Endothelial cell of umbilical vein (primary cell): Measurements from ENCODE around the gene CAMK2G. TPM values are rescaled to one million over a fixed set of nuclear protein-coding genes. Genes with fewer than 3 reads are reported as not detected.

Experiments
- BruUV-seq: library from RNA; stranded (reverse); fragments of 400-500 nt; replicated peaks from 2 replicates; lab custom pipeline; 2021; lab: Mats Ljungman, UMichigan
- CTCF ChIA-PET: fragments of 300-600, 350-600 bp; sonication (Branson Sonifier 250); formaldehyde crosslinking; loops from one replicate; lab custom pipeline; 2021; ENCODE audit warnings: antibody characterized with exemption, inconsistent platforms; lab: Charles Lee
- POLR2A ChIA-PET: fragments of 300-600, 350-600 bp; sonication (Branson Sonifier 250); formaldehyde crosslinking; loops from one replicate; lab custom pipeline; 2021; ENCODE audit warnings: antibody characterized with exemption, inconsistent platforms; lab: Charles Lee
- DNase-seq: peaks from one replicate; pipeline ENCODE4 v3.0.0-alpha.2; 2011; ENCODE audit warnings: low read depth, low spot score
- FAIRE-seq: peaks from 2 replicates; lab custom pipeline; 2011; peaks lifted over from hg19 to GRCh38; lab: Jason Lieb, UNC
- H2AFZ ChIP-seq: 2 replicates; pipeline ENCODE4 v1.6.0; 2012; ENCODE audit warnings: low read depth, low read length, control low read depth, inconsistent platforms
- H3K27ac ChIP-seq: 2 replicates; pipeline ENCODE4 v1.5.1; 2011; ENCODE audit warnings: low read depth, mild to moderate bottlenecking, control low read depth, low read length, moderate library complexity; ENCODE audit not compliant: insufficient read depth
- H3K27me3 ChIP-seq, 2 experiments: 2 replicates each; pipeline versions ENCODE4 v1.6.0 to v1.6.1; 2011; ENCODE audit warnings: low read length in 2 of 2, mixed read lengths in 1 of 2; ENCODE audit not compliant: control insufficient read depth in 2 of 2, insufficient read depth in 2 of 2
- H3K36me3 ChIP-seq, 2 experiments: 2 replicates in 1 of 2; 3 replicates in 1 of 2; pipeline ENCODE4 v1.5.1; 2011; ENCODE audit warnings: low read length in 2 of 2, mild to moderate bottlenecking in 1 of 2, moderate library complexity in 1 of 2; ENCODE audit not compliant: control insufficient read depth in 2 of 2, insufficient read depth in 2 of 2; ENCODE audit errors: extremely low read depth in 1 of 2
- H3K4me1 ChIP-seq: 3 replicates; pipeline ENCODE4 v1.5.1; 2011; ENCODE audit warnings: mild to moderate bottlenecking, low read length; ENCODE audit not compliant: control insufficient read depth, insufficient read depth; ENCODE audit errors: extremely low read depth
- H3K4me2 ChIP-seq: 2 replicates; pipeline ENCODE4 v1.6.1; 2011; ENCODE audit warnings: low read length, control low read depth, mixed read lengths; ENCODE audit not compliant: insufficient read depth
- H3K4me3 ChIP-seq, 3 experiments: fragments of 200-600 bp in 1 of 3; sonication (generic), shearing (Covaris generic) in 1 of 3; replicated peaks in 1 of 3; 2 replicates each; pipeline ENCODE4 v1.5.1; 2011 to 2016; ENCODE audit warnings: control low read depth in 3 of 3, low read length in 3 of 3, mild to moderate bottlenecking in 2 of 3, inconsistent platforms in 1 of 3, low read depth in 1 of 3, moderate library complexity in 1 of 3; ENCODE audit not compliant: insufficient read depth in 1 of 3
- H3K79me2 ChIP-seq: 2 replicates; pipeline ENCODE4 v1.6.0; 2012; ENCODE audit warnings: low read length, inconsistent platforms; ENCODE audit not compliant: control insufficient read depth, insufficient read depth
- H3K9ac ChIP-seq: replicated peaks from 2 replicates; pipeline ENCODE3; 2011; ENCODE audit warnings: low read length, control low read depth; ENCODE audit not compliant: insufficient read depth; ENCODE audit errors: extremely low read depth
- H3K9me1 ChIP-seq: replicated peaks from 3 replicates; pipeline ENCODE4 v1.6.0; 2011; ENCODE audit warnings: mild to moderate bottlenecking, low read length; ENCODE audit not compliant: control insufficient read depth, insufficient read depth; ENCODE audit errors: extremely low read depth
- H3K9me3 ChIP-seq: replicated peaks from 2 replicates; pipeline ENCODE4 v1.5.1; 2012; ENCODE audit warnings: low read length, inconsistent platforms; ENCODE audit not compliant: control insufficient read depth, insufficient read depth
- H4K20me1 ChIP-seq: replicated peaks from 2 replicates; pipeline ENCODE3; 2011; ENCODE audit warnings: mild to moderate bottlenecking, low read length; ENCODE audit not compliant: control insufficient read depth, insufficient read depth; ENCODE audit errors: extremely low read depth
- CTCF ChIP-seq, 2 donors: IDR thresholded peaks; 1 replicate in 1 of 2; 2 replicates in 1 of 2; pipeline ENCODE4 v1.5.1; 2011; ENCODE audit warnings: low read length in 2 of 2, mild to moderate bottlenecking in 2 of 2, moderate library complexity in 2 of 2, control low read depth in 1 of 2, inconsistent platforms in 1 of 2, low read depth in 1 of 2; ENCODE audit not compliant: insufficient read depth in 1 of 2; ENCODE audit errors: extremely low read depth in 1 of 2
- EZH2 ChIP-seq: IDR thresholded peaks from 2 replicates; pipeline ENCODE4 v1.6.1; 2012; ENCODE audit warnings: borderline replicate concordance, low read depth, mild to moderate bottlenecking, moderate library complexity, low read length, inconsistent platforms; ENCODE audit not compliant: severe bottlenecking
- FOS ChIP-seq: IDR thresholded peaks from 2 replicates; pipeline ENCODE4 v1.6.1; 2011; ENCODE audit warnings: mild to moderate bottlenecking, low read length, moderate library complexity, borderline replicate concordance; ENCODE audit not compliant: insufficient read depth
- GATA2 ChIP-seq: IDR thresholded peaks from 2 replicates; pipeline ENCODE4 v1.7.0; 2011; ENCODE audit warnings: low read depth, mild to moderate bottlenecking, moderate library complexity, mixed read lengths, low read length; ENCODE audit not compliant: insufficient read length, insufficient read depth
- JUN ChIP-seq: IDR thresholded peaks from 2 replicates; pipeline ENCODE4 v1.6.1; 2011; ENCODE audit warnings: borderline replicate concordance, low read depth; ENCODE audit not compliant: insufficient read length, insufficient read depth
- MYC ChIP-seq: IDR thresholded peaks from one replicate; pipeline ENCODE4 v1.6.1; 2011; ENCODE audit warnings: mild to moderate bottlenecking, low read depth, low read length
- POLR2A ChIP-seq: IDR thresholded peaks from 2 replicates; pipeline ENCODE4 v1.6.1; 2012; ENCODE audit warnings: low read depth, mild to moderate bottlenecking, control low read depth, low read length
- POLR2AphosphoS5 ChIP-seq: IDR thresholded peaks from 2 replicates; pipeline ENCODE4 v1.6.1; 2012; ENCODE audit warnings: low read depth, mild to moderate bottlenecking, control low read depth, low read length, moderate library complexity; ENCODE audit not compliant: insufficient read depth
- dilution Hi-C: fragments of 300-500 bp; cut with MboI; formaldehyde crosslinking; loops from one replicate; pipeline ENCODE4 v1.15.0; 2019; ENCODE audit warnings: low sequenced_read_pairs; ENCODE audit not compliant: extremely low pct_ligation_motif_present
- intact Hi-C: fragments of 100-400 bp; cut with micrococcal nuclease; formaldehyde crosslinking; loops from one replicate; pipeline ENCODE4 v1.10.0; 2022
- polyA plus RNA-seq, 4 experiments: library from polyadenylated mRNA; depleted of rRNA in 3 of 4; stranded (reverse) in 3 of 4; unstranded in 1 of 4; fragments of >200 nt; gene quantifications; 2 replicates each; pipeline versions ENCODE4 v1.2.1 to v1.2.3, GENCODE V29; 2011 to 2012; ENCODE audit warnings: missing spikeins in 1 of 4
- total RNA-seq: library from RNA; stranded (reverse); gene quantifications from 2 replicates; pipeline ENCODE4 v1.2.3, GENCODE V29; 2021
- TF ChIP-seq, protein P1 (sequence below): IDR thresholded peaks from 2 replicates; pipeline ENCODE4 v1.6.1; 2011; ENCODE audit not compliant: insufficient read depth, insufficient read length

The CAMK2G gene
- total and polyA plus RNA-seq, 2 donors (not counting 3 experiments of a cell fraction or from before 2014, with no cell fraction given): 27.2 to 33.6 TPM

- Histone ChIP-seq H4K20me1 (peaks cover 3% of the 10 kb centered on the region), H3K79me2 (peaks cover 15% of the 10 kb centered on the region), H2AFZ (no peak overlapping the region), H3K9me3 (no peaks in the 10 kb centered on the region), H3K4me3 (no peak overlapping the region), H3K36me3 (peaks cover 25 to 70% of the 10 kb centered on the region in 2 experiments), H3K9ac (no peak overlapping the region), H3K27me3 (no peaks in the 10 kb centered on the region), H3K9me1 (no peaks in the 10 kb centered on the region), H3K4me1 (peaks cover 5% of the 10 kb centered on the region), H3K27ac (no peak overlapping the region), H3K4me2 (no peak overlapping the region)
- dilution Hi-C loops (no loop called here), intact Hi-C loops (no loop called here)
- POLR2A ChIA-PET: no interaction called here
- FAIRE-seq (no peak), DNase-seq (no peak)
- CTCF ChIA-PET: no interaction called here
- TF ChIP-seq, protein P1, sequence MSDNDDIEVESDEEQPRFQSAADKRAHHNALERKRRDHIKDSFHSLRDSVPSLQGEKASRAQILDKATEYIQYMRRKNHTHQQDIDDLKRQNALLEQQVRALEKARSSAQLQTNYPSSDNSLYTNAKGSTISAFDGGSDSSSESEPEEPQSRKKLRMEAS: no peak
- TF ChIP-seq CTCF (IDR thresholded peaks at IDR 0.05; ENCODE audit: extremely low read depth in 1 of 2, insufficient read depth in 1 of 2, low read depth in 1 of 2, low read length in 2 of 2): no peak
- TF ChIP-seq POLR2AphosphoS5: no peak
- TF ChIP-seq GATA2: no peak
- TF ChIP-seq EZH2: no peak
- no peak for TF ChIP-seq JUN
- no peak for TF ChIP-seq FOS
- TF ChIP-seq MYC: no peak
- TF ChIP-seq POLR2A: no peak
- no TSS peak for BruUV-seq
Observed at GRCh38 chr10:73791871-73792400, 82.4 kb downstream of the CAMK2G start.
